Heart left ventricle (tissue), 13 donors: Measurements from ENCODE around the gene SIL1.

Source experiments
- CTCF ChIP-seq, 12 donors: fragments of 200-600 bp; sonication (generic) in 4 of 12; IDR thresholded peaks; one replicate each; pipeline versions ENCODE4 v1.5.0 to v1.8.0; 2018 to 2022; ENCODE audit warnings: antibody characterized with exemption in 12 of 12, mild to moderate bottlenecking in 5 of 12
- POLR2A ChIP-seq, 2 donors: fragments of 450-650 bp; IDR thresholded peaks; one replicate each; pipeline ENCODE4 v1.6.1; 2017; ENCODE audit warnings: antibody characterized with exemption in 2 of 2, mild to moderate bottlenecking in 2 of 2, moderate library complexity in 2 of 2
- donor health status: ischemic (EF 13 %, LVEDD 7.1; RV severe dilation, severe dysfunction).
- donor health status: DM: no; HTN: yes; CAD: no.
- donor health status: DM: no; HTN: no; CAD: no.
- donor health status: ischemic (EF 25% LVEDD 6.9; RV normal size, moderate dysfunction).
- donor health status: ischemic (EF 25% LVEDD 5.7; RV mildly dilated, moderate dysfunction).
- donor health status: ischemic (EF 35%, LVEDD 5.7; RV mildly dilated, moderate dysfunction).
- donor health status: nonischemic (EF 11% LVEDD 7.7; RV severe dilation, severe dysfunction).
- donor health status: DM: yes; HTN: yes; CAD: no.
- donor health status: PGD.
- donor health status: ischemic (EF 29% LVEDD 5.4; RV normal size, mild dysfunction).
- donor health status: nonischemic (EF 23%, LVEDD 6.1; RV moderate dilation, normal function).

- TF ChIP-seq CTCF (IDR thresholded peaks at IDR 0.05) (no peak), POLR2A (IDR thresholded peaks at IDR 0.05) (no peak)
Measured at GRCh38 chr5:139079991-139080610, 118.1 kb downstream of the SIL1 start.
